ENCODE data around the gene DEPP1. TPM values are rescaled to one million over a fixed set of nuclear protein-coding genes. Genes with fewer than 3 reads are reported as not detected.
A peak's percentile ranks its signal among the peaks of the same experiment; 100 is the strongest.

Gene DEPP1
- polyA plus RNA-seq, 1 experiment = 11.9 TPM

GRCh38 chr10:44990302-44990655, 11.7 kb upstream of the DEPP1 start:
- POLR2A ChIA-PET = no interaction called here
- Histone ChIP-seq H3K27me3 (ENCODE audit: control insufficient read depth, insufficient read depth, low read length) (no peaks in the 10 kb centered on the region), H3K4me3 (ENCODE audit: low read depth, low read length) (no peak overlapping the region), H3K36me3 (ENCODE audit: control insufficient read depth, insufficient read depth, low read length) (no peaks in the 10 kb centered on the region)
- CTCF ChIA-PET = interaction anchor here (1.0 to 1.4 kb wide), 2 partner anchors 11 to 57 kb away, joined by 3 to 4 read pairs; partner anchors contain the start of gene DEPP1
- DNase-seq (ENCODE audit: low read depth) = no peak
- 0 out of 2 replicates have a peak, but pooled peaks have one; percentile 9 for TF ChIP-seq CTCF (IDR thresholded peaks at IDR 0.05; ENCODE audit: insufficient read depth, low read depth, low read length)

GRCh38 chr10:44989597-44990301, 11.1 kb upstream of the DEPP1 start:
- no peak overlapping the region for H3K4me3 ChIP-seq (ENCODE audit: low read depth, low read length)
- no peak for TF ChIP-seq CTCF (IDR thresholded peaks at IDR 0.05; ENCODE audit: insufficient read depth, low read depth, low read length)
- ChIA-PET POLR2A (no interaction called here), CTCF (interaction anchor here (1.0 to 1.4 kb wide), 2 partner anchors 11 to 57 kb away, joined by 3 to 4 read pairs; partner anchors contain the start of gene DEPP1)
- H3K36me3 ChIP-seq (ENCODE audit: control insufficient read depth, insufficient read depth, low read length) = no peaks in the 10 kb centered on the region
- DNase-seq (ENCODE audit: low read depth) = no peak
- no peaks in the 10 kb centered on the region for H3K27me3 ChIP-seq (ENCODE audit: control insufficient read depth, insufficient read depth, low read length)

- H3K27me3 ChIP-seq (ENCODE audit: control insufficient read depth, insufficient read depth, low read length) = no peaks in the 10 kb centered on the region
- no peaks in the 10 kb centered on the region for H3K36me3 ChIP-seq (ENCODE audit: control insufficient read depth, insufficient read depth, low read length)
- TF ChIP-seq CTCF (IDR thresholded peaks at IDR 0.05; ENCODE audit: insufficient read depth, low read depth, low read length) = no peak
- no peak for DNase-seq (ENCODE audit: low read depth)
- H3K4me3 ChIP-seq (ENCODE audit: low read depth, low read length) = no peak overlapping the region
- CTCF ChIA-PET = interaction anchor here (1.1 kb wide), 1 partner anchor 56 kb away, joined by 4 read pairs; no protein-coding TSS in a partner anchor
- POLR2A ChIA-PET = no interaction called here
Measured at GRCh38 chr10:44988957-44989585, 10.5 kb upstream of the DEPP1 start.

DNA sequence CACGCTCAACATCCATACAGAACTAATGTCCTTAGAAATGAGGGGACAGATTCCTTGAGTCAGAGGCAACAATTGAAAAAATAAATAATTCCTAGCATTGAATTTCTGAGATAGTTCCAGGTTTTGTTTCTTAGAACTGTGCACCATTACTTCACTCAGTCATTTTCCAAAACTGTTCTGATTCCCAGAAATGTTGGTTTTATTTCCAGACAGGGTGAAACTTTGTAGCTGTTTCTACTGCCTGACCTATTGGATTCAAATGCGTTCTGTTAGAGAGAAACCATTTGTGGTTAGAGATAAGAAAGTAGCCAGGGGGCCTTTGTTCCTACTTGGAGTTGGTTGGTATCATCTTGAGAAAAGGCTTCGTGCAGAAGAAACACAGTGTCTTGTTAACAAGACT, 8.1 kb upstream of the DEPP1 start:
- no peak for DNase-seq (ENCODE audit: low read depth)
- H3K27me3 ChIP-seq (ENCODE audit: control insufficient read depth, insufficient read depth, low read length) = no peaks in the 10 kb centered on the region
- CTCF ChIA-PET = interaction anchor here (1.7 kb wide), 1 partner anchor 11 kb away, joined by 5 read pairs; no protein-coding TSS in a partner anchor
- no peaks in the 10 kb centered on the region for H3K36me3 ChIP-seq (ENCODE audit: control insufficient read depth, insufficient read depth, low read length)
- POLR2A ChIA-PET = no interaction called here
- no peak overlapping the region for H3K4me3 ChIP-seq (ENCODE audit: low read depth, low read length)
- TF ChIP-seq CTCF (IDR thresholded peaks at IDR 0.05; ENCODE audit: insufficient read depth, low read depth, low read length) = no peak

DNA sequence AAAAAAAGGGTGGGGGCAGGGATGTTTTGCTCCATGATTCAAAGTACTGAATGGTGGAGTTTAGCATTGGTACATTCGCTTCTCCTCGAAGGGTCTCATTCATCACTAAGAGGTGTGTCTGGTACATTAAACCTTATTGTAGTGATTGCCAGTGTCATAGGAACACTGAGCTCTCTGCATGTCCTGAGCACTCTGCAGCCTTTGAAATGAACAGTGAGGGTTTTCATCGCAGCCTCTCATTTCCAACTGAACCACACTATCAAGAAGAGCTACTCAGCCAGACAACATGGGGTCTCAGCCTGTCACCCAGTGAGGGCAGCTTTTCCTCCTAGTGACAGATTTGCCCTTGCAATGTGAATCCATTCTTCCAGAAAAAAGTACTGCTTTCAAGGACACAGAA, 7.6 kb upstream of the DEPP1 start:
- CTCF ChIA-PET = interaction anchor here (1.7 kb wide), 1 partner anchor 11 kb away, joined by 5 read pairs; no protein-coding TSS in a partner anchor
- no peak for TF ChIP-seq CTCF (IDR thresholded peaks at IDR 0.05; ENCODE audit: insufficient read depth, low read depth, low read length)
- POLR2A ChIA-PET = no interaction called here
- DNase-seq (ENCODE audit: low read depth) = no peak
- Histone ChIP-seq H3K36me3 (ENCODE audit: control insufficient read depth, insufficient read depth, low read length) (no peaks in the 10 kb centered on the region), H3K4me3 (ENCODE audit: low read depth, low read length) (no peak overlapping the region), H3K27me3 (ENCODE audit: control insufficient read depth, insufficient read depth, low read length) (no peaks in the 10 kb centered on the region)
